Amniotic stem cell (primary cell): Measurements from ENCODE around the gene PTPRD.

Experiments used
- DNase-seq: peaks from one replicate; lab custom pipeline; 2025; lab: John Stamatoyannopoulos, UW

Gene PTPRD

GRCh38 chr9:10172476-10172875 lies 440.3 kb downstream of the PTPRD start:
- DNase-seq, result no peak

GRCh38 chr9:10168241-10168640 lies 444.6 kb downstream of the PTPRD start:
- DNase-seq, result no peak

GRCh38 chr9:10148796-10149195 lies 464.0 kb downstream of the PTPRD start:
- DNase-seq, result no peak

- no peak for DNase-seq
Measured at GRCh38 chr9:10146517-10147331, 466.1 kb downstream of the PTPRD start.

GRCh38 chr9:10144355-10144754 lies 468.4 kb downstream of the PTPRD start:
- DNase-seq, result no peak

GRCh38 chr9:10135553-10135952 lies 477.2 kb downstream of the PTPRD start:
- DNase-seq, result no peak

GRCh38 chr9:10134266-10134665 lies 478.5 kb downstream of the PTPRD start:
- no peak for DNase-seq

GRCh38 chr9:10130061-10130675 lies 482.6 kb downstream of the PTPRD start:
- no peak for DNase-seq

GRCh38 chr9:10127867-10128266 lies 484.9 kb downstream of the PTPRD start:
- DNase-seq, result no peak

- DNase-seq, result no peak
Measured at GRCh38 chr9:10112798-10113197, 500.0 kb downstream of the PTPRD start.

GRCh38 chr9:10112070-10112469 lies 500.7 kb downstream of the PTPRD start:
- DNase-seq, result no peak

GRCh38 chr9:10108815-10109214 lies 504.0 kb downstream of the PTPRD start:
- DNase-seq, result no peak

GRCh38 chr9:10104774-10105173 lies 508.0 kb downstream of the PTPRD start:
- DNase-seq, result no peak

- no peak for DNase-seq
Measured at GRCh38 chr9:10095208-10095607, 517.6 kb downstream of the PTPRD start.

- no peak for DNase-seq
Measured at GRCh38 chr9:10094563-10094962, 518.2 kb downstream of the PTPRD start.

GRCh38 chr9:10080012-10080411 lies 532.8 kb downstream of the PTPRD start:
- DNase-seq, result no peak

GRCh38 chr9:10079284-10079964 lies 533.4 kb downstream of the PTPRD start:
- DNase-seq, result no peak

- DNase-seq, result no peak
Measured at GRCh38 chr9:10071579-10071978, 541.2 kb downstream of the PTPRD start.

GRCh38 chr9:10062629-10063395 lies 550.0 kb downstream of the PTPRD start:
- no peak for DNase-seq

GRCh38 chr9:10059044-10059443 lies 553.8 kb downstream of the PTPRD start:
- DNase-seq, result no peak

- no peak for DNase-seq
Measured at GRCh38 chr9:10055886-10056395, 556.9 kb downstream of the PTPRD start.

GRCh38 chr9:10054456-10054855 lies 558.3 kb downstream of the PTPRD start:
- no peak for DNase-seq
